ENCODE measurements around the gene C2orf76.
"Not testable (repeated sequence)": the region's sequence is repeated elsewhere in the genome, so short reads cannot be mapped to it uniquely, and the experiment has no call there.

The C2orf76 gene

GRCh38 chr2:119293900-119294299 lies 72.7 kb downstream of the C2orf76 start:
- no peak for DNase-seq (ENCODE audit: low read depth)

GRCh38 chr2:119293254-119293653 lies 73.4 kb downstream of the C2orf76 start:
- DNase-seq (ENCODE audit: low read depth): peak; percentile 46

GRCh38 chr2:119292226-119292625 lies 74.4 kb downstream of the C2orf76 start:
- no peak for DNase-seq (ENCODE audit: low read depth)

GRCh38 chr2:119291588-119292167 lies 75.0 kb downstream of the C2orf76 start:
- no peak for DNase-seq (ENCODE audit: low read depth)

- peak; percentile 80 for DNase-seq (ENCODE audit: low read depth)
These were observed 75.6 kb downstream of the C2orf76 start for GRCh38 chr2:119290859-119291587.

- no peak for DNase-seq (ENCODE audit: low read depth)
These were observed 77.0 kb downstream of the C2orf76 start for GRCh38 chr2:119289642-119290041.

- no peak for DNase-seq (ENCODE audit: low read depth)
These were observed 77.5 kb downstream of the C2orf76 start for GRCh38 chr2:119289093-119289492.

- DNase-seq (ENCODE audit: low read depth): no peak
These were observed 78.1 kb downstream of the C2orf76 start for GRCh38 chr2:119288576-119288975.

- DNase-seq (ENCODE audit: low read depth): no peak
These were observed 80.0 kb downstream of the C2orf76 start for GRCh38 chr2:119286661-119287060.

GRCh38 chr2:119283873-119284331 lies 82.7 kb downstream of the C2orf76 start:
- DNase-seq (ENCODE audit: low read depth): peak; percentile 84

- no peak for DNase-seq (ENCODE audit: low read depth)
These were observed 83.6 kb downstream of the C2orf76 start for GRCh38 chr2:119282996-119283511.

- no peak for DNase-seq (ENCODE audit: low read depth)
These were observed 84.3 kb downstream of the C2orf76 start for GRCh38 chr2:119282146-119282995.

- no peak for DNase-seq (ENCODE audit: low read depth)
These were observed 86.0 kb downstream of the C2orf76 start for GRCh38 chr2:119280680-119281079.

- no peak for DNase-seq (ENCODE audit: low read depth)
These were observed 87.0 kb downstream of the C2orf76 start for GRCh38 chr2:119279666-119280065.

- DNase-seq (ENCODE audit: low read depth): no peak
These were observed 87.7 kb downstream of the C2orf76 start for GRCh38 chr2:119278946-119279345.

- not testable (repeated sequence) for DNase-seq (ENCODE audit: low read depth)
These were observed 88.2 kb downstream of the C2orf76 start for GRCh38 chr2:119278385-119278784.

- DNase-seq (ENCODE audit: low read depth): no peak
These were observed 89.8 kb downstream of the C2orf76 start for GRCh38 chr2:119276864-119277263.

- no peak for DNase-seq (ENCODE audit: low read depth)
These were observed 99.0 kb downstream of the C2orf76 start for GRCh38 chr2:119267604-119268003.

- no peak for DNase-seq (ENCODE audit: low read depth)
These were observed 100.5 kb downstream of the C2orf76 start for GRCh38 chr2:119266091-119266589.

- no peak for DNase-seq (ENCODE audit: low read depth)
These were observed 101.0 kb downstream of the C2orf76 start for GRCh38 chr2:119265693-119266066.

GRCh38 chr2:119264781-119265692 lies 101.6 kb downstream of the C2orf76 start:
- peak; percentile 68 for DNase-seq (ENCODE audit: low read depth)
